ENCODE data around the gene DOK5.

DNA sequence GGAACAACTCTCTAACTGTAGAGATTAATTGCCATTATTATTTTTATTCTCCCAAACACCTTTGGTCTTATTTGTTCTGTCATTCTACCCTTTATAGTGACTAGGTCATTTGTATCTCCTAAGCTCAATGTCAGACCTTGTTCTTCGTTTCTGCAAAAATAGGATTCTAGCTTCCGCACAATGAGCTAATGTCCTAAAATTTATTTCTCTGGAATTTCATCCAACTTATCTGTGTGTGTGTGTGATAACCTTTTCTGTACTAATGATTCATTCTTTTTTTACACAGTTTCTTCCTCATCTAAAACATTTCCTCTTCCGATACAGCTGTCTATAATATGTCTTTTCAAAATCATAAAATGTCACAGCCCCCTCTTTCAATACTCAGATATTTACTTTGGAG is 84.5 kb downstream of the DOK5 start:
- TF ChIP-seq POLR2A (IDR thresholded peaks at IDR 0.05) = no peak
- TF ChIP-seq, protein P1, sequence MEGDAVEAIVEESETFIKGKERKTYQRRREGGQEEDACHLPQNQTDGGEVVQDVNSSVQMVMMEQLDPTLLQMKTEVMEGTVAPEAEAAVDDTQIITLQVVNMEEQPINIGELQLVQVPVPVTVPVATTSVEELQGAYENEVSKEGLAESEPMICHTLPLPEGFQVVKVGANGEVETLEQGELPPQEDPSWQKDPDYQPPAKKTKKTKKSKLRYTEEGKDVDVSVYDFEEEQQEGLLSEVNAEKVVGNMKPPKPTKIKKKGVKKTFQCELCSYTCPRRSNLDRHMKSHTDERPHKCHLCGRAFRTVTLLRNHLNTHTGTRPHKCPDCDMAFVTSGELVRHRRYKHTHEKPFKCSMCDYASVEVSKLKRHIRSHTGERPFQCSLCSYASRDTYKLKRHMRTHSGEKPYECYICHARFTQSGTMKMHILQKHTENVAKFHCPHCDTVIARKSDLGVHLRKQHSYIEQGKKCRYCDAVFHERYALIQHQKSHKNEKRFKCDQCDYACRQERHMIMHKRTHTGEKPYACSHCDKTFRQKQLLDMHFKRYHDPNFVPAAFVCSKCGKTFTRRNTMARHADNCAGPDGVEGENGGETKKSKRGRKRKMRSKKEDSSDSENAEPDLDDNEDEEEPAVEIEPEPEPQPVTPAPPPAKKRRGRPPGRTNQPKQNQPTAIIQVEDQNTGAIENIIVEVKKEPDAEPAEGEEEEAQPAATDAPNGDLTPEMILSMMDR (IDR thresholded peaks at IDR 0.05) = no peak

Data from uterus (tissue), 2 donors.